GM18867 (cell line): ENCODE results near the gene TINAG.

Experiments used
- ATAC-seq: cut with Tn5 transposase; IDR thresholded peaks from one replicate; pipeline ENCODE4 v1.9.1; 2021; ENCODE audit warnings: mild to moderate bottlenecking, moderate library complexity; ENCODE audit not compliant: unreplicated experiment

TINAG gene, protein sequence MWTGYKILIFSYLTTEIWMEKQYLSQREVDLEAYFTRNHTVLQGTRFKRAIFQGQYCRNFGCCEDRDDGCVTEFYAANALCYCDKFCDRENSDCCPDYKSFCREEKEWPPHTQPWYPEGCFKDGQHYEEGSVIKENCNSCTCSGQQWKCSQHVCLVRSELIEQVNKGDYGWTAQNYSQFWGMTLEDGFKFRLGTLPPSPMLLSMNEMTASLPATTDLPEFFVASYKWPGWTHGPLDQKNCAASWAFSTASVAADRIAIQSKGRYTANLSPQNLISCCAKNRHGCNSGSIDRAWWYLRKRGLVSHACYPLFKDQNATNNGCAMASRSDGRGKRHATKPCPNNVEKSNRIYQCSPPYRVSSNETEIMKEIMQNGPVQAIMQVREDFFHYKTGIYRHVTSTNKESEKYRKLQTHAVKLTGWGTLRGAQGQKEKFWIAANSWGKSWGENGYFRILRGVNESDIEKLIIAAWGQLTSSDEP

DNA sequence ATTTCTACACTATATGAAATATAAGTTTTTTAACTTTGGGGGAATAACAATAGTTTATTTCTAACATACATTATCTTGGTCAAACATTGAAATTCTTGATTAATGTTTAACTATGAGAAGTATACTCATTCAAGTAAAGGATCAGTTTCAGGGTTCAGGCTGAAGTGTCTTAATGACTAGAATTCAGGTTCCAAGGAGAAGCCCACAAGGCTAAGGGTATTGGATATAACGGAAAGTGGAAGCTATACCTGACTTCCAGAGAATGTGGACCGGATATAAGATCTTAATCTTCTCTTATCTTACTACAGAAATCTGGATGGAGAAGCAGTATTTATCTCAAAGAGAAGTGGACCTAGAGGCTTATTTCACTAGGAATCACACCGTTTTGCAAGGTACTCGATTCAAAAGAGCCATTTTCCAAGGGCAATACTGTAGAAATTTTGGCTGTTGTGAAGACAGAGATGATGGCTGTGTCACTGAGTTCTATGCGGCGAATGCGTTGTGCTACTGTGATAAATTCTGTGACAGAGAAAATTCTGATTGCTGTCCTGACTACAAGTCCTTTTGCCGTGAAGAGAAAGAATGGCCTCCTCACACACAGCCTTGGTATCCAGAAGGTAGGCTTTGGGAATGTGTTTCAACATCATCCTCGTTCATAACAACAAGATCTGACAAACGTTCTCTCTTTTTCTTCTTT is at the start of gene TINAG:
TSS of gene TINAG (plus strand) at position 153 of the 697 bp plus-strand sequence. CDS start at position 263, 110 bp downstream.
- no peak for ATAC-seq

- no peak for ATAC-seq
These were observed 48.2 kb upstream of the TINAG start for GRCh38 chr6:54260025-54260424.

- ATAC-seq, result no peak
These were observed 45.7 kb upstream of the TINAG start for GRCh38 chr6:54262499-54262898.

DNA sequence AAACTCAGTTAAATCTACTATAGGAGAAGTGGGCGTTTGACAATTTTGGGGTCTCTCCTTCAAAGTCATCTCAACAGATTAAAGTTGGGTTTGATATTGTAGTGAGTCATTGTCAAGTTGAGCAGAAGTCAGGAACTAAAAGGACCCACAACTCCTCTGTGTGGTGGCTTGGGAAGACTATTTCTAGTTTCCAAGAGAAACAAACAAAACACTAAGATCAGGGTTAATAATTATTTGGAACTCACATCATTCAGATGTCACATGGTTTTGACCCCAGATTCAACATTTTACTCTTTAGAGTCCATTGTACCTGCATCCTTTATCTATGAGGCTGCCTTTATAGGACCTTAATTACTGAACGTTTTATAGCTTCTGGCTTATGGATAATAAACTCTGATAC is 45.3 kb upstream of the TINAG start:
- ATAC-seq, result no peak

GRCh38 chr6:54264581-54265272 is 43.5 kb upstream of the TINAG start:
- ATAC-seq, result no peak

DNA sequence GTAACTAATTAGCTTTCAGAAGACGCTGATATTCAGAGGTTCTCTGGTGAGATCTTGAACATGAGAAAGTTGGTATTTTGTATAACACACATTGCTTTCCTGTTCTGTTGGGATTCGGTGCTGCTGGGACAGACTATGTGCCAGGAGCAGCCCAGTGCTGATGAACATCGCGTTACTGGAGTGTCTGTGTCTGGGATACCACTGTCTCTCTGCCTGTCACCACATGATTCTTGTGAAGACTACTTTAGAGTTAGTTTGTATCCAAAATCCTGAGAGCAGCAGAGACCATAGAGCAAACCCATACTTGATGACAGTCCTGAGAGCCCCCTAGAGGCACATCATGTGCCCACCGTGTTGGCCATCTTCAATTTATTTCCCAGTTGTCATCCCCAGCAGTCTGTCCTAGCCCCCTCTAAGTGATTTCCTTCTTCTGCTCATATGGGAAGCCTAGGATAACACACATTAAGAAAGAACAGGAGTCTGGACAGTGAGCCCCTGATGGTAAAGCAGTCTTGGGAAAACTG is 41.8 kb upstream of the TINAG start:
- ATAC-seq, result no peak

DNA sequence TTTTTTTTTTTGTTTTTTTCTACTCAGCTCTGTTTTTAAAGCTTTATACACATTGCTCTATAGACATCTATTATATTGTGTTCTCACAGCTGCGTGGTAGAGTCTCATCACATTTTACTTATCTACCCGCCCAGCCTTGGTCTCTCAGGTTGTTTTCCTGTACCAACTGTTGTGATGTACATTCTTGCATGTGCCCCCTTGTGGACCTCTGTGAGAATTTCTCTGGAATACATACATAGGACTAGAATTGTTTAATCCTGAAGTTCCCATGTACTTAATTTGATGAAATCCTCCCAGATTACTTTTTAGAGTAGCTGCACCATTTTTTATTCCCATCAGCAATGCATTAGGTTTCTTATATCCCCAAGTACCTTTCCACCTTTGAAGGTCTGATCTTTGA is 40.4 kb upstream of the TINAG start:
- peak; percentile 55 for ATAC-seq

DNA sequence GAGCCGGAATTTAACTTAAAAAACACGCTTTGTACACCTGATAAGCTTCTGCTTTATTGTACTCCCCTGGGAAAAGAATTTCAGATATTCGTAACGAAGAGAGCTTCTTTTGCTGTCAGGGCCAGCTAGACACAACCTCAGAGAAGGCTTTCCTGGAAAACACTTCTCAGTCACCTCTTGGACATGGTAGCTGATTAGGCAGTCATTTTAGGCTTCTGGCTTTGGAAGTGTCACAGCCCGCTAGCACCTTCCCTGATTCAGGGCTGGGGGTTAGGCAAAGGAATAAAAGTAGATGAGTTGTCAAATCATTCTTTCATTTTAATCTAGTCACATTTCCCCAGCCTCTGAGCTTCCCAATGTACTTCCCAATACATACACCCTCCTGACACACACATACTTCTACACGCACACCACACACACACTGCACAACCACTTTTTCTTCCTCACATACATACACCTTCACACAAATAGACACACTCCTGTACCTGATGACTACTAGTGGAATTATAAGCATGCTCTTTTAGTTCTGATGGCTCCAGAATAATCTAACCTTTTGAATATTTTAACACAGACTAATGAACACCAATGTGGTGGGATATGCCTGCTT is 34.9 kb upstream of the TINAG start:
- ATAC-seq, result no peak

- ATAC-seq, result no peak
These were observed 33.9 kb upstream of the TINAG start for GRCh38 chr6:54274383-54274782.

- no peak for ATAC-seq
These were observed 26.1 kb upstream of the TINAG start for GRCh38 chr6:54282186-54282585.

- no peak for ATAC-seq
These were observed 23.9 kb upstream of the TINAG start for GRCh38 chr6:54284161-54284860.

DNA sequence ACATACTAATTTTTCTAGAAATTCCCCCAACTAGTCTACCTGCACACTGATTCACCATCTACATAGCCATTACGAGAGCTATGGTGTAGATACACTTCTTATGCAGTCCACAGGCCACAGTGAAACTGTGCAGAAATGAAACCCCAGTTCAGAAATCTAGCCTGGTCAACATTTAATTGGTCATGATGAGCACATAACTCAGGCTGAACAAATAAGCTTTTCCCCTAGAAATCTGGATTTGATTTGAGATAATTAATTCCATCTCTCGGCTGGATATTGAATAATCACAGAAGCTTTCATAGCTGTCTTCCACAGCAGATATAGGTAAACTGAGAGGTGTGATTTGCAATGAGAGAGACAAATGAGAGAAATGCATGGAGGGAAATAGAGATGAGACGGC is 22.6 kb upstream of the TINAG start:
- no peak for ATAC-seq

DNA sequence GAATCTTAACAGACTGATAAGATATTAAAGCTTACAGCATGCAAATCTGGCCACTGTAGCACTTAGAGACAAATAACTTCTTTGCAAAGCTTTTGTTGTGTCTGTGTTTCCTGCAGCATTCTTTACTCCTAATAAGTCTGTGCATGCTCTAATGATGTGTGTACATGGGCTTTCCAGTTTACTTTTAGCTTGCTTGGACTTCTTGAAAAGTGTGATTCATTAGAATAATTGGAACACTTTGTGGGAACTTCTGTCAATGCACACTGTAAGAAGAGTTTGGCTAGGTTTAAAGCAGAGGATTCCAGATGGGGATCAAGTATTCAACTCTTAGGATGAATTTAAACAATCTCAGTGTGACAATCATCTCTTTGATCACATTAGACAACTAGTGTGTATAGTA is 22.1 kb upstream of the TINAG start:
- ATAC-seq, result no peak

DNA sequence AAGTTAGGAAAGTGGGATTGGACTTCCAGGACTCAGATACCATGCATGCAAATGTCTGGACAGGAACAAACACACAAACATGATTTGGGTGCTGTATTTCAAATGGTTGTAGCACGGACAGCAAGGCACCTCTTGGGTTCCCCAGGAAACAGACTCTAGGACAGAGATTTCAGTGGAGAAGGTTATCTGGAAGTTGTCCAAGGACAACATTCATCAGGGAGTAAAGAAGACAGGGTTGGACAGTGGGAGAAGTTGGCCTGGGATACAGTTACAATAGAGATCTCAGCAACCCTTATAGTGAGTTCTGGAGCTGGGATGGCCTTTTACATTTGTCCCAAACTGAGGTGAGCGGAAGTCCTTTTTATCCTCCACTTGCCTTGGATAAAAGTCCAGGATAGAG is 19.8 kb upstream of the TINAG start:
- no peak for ATAC-seq

DNA sequence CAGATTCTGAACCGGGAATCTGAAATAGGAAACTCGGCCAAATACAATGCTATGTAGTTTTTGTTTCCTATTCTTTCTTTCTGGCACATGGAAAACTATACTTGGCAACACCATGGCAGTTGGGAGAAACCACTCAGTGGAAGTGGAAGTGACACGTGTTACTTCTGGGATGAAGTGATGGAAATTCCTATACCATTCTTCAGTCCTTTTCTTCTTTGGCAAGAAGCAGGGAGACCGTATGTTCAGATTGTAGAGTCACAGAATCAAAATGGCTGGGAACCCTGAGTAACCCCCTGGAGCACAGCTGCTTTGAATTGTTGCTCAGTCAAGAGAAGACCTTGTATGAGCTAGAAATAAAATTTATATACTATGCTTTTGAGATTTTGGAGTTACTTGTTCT is 18.8 kb upstream of the TINAG start:
- no peak for ATAC-seq

GRCh38 chr6:54291146-54291545 is 17.1 kb upstream of the TINAG start:
- peak; percentile 69 for ATAC-seq

GRCh38 chr6:54291738-54292137 is 16.5 kb upstream of the TINAG start:
- peak; percentile 94 for ATAC-seq

DNA sequence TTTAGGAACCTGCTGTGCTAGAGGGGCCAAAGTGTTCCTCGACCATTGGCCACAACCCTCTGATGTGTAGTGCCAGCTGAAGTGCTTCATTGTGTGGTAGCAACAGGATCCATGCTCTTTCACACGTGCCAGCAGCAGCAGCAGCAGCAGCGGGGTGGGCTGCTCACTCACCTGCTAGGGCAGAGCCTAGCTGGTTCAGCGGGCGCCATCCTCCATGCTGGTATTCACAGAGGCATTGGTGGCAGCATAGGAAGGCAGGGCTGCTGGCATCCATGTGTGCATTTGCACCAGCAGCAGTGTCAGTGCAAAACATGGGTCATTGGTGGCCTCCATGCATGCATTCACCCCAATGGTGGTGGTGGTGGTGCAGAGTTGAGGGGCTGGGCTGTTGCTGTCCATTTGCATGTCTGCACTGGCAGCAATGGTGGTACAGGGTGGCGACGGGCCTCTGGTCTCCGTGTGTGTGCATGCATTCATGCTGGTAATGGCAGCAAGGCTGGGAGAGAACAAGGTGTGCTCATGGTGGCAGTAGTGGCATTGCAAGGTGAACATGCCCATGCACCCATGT is 13.2 kb upstream of the TINAG start:
- ATAC-seq, result no peak

DNA sequence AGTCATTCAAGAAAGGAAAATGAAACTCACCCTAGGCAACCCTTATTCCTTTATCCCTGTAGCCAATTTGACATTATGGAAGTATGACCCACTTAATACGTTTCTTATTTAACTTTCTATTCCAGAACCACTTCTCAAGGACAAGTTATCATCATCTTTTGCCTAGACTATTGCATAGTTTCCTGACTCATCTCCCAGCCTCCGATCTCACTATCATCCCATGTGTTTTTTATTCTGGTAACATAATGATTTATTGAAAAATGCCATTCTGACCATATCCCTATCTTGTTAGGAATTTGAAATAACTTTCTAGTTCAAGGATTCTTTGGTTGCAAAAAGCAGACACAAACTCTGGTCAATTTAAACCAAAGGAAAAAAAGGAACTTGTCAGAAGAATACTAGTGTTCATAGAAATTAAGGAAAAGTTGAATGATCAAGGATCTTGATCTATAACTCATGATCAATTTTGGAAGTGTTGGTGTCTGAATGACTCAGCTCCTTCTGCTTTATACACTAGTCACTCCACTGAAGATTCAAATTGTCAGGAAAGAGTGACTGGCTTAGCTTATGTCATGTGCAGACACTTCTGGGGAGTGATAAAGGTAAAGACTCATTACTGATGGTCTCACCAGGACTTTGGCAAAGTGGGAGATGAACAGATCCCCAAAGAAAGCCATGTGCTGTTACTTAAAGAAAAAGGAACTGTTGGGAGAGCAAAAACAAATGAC is 8.5 kb upstream of the TINAG start:
- ATAC-seq, result no peak
